RWPE2 (cell line): ENCODE measurements around the gene C6orf47.
A peak's percentile ranks its signal among the peaks of the same experiment; 100 is the strongest.

ENCODE experiments used
- ATAC-seq: fragments of 200-7000 bp; cut with Tn5 transposase; 3 replicates; pipeline ENCODE4 v1.9.1; 2021; ENCODE audit warnings: low read depth
- DNase-seq: peaks from one replicate; pipeline ENCODE4 v3.0.0-alpha.2; 2020; ENCODE audit warnings: low spot score
- H3K27ac ChIP-seq: fragments of 450-650 bp; 2 replicates; pipeline ENCODE4 v1.5.1; 2017; ENCODE audit warnings: mild to moderate bottlenecking; ENCODE audit not compliant: poor library complexity, severe bottlenecking
- H3K27me3 ChIP-seq: fragments of 250-450 bp; sonication (Bioruptor Pico); 2 replicates; pipeline ENCODE4 v1.5.1; 2021; ENCODE audit warnings: mild to moderate bottlenecking, moderate library complexity; ENCODE audit not compliant: insufficient read depth, poor library complexity, severe bottlenecking
- H3K36me3 ChIP-seq: fragments of 250-450 bp; sonication (Bioruptor Pico); 2 replicates; pipeline ENCODE4 v1.5.1; 2020; ENCODE audit warnings: low read depth, mild to moderate bottlenecking, moderate library complexity
- H3K4me1 ChIP-seq: fragments of 250-450 bp; sonication (Bioruptor Pico); 2 replicates; pipeline ENCODE4 v1.5.1; 2021; ENCODE audit warnings: mild to moderate bottlenecking, moderate library complexity; ENCODE audit not compliant: insufficient read depth, poor library complexity, severe bottlenecking
- H3K4me3 ChIP-seq: fragments of 250-450 bp; sonication (Bioruptor Pico); 2 replicates; pipeline ENCODE4 v1.5.1; 2021; ENCODE audit warnings: mild to moderate bottlenecking, moderate library complexity; ENCODE audit not compliant: severe bottlenecking
- H3K9me3 ChIP-seq: fragments of 250-450 bp; sonication (Bioruptor Pico); 2 replicates; pipeline ENCODE4 v1.5.1; 2021; ENCODE audit warnings: mild to moderate bottlenecking, moderate library complexity; ENCODE audit not compliant: severe bottlenecking
- CTCF ChIP-seq: fragments of 450-650 bp; IDR thresholded peaks from one replicate; pipeline ENCODE4 v1.5.1; 2017; ENCODE audit warnings: mild to moderate bottlenecking, moderate library complexity; ENCODE audit not compliant: poor library complexity, severe bottlenecking

Gene C6orf47

GRCh38 chr6:31680226-31681134 lies 19.9 kb upstream of the C6orf47 start, which contains the start of gene LY6G5C:
Gene LY6G5C, minus strand, starts transcription at chr6:31681067. Its CDS starts 694 bp downstream, at chr6:31680373.
- H3K27ac ChIP-seq = peak within 1 kb of the TSS; percentile 52
- peak within 1 kb of the TSS; percentile 33 for H3K4me3 ChIP-seq
- peak; percentile 77 for ATAC-seq
- H3K27me3 ChIP-seq = no peaks in the 10 kb centered on the region
- TF ChIP-seq CTCF = peak; percentile 79
- H3K36me3 ChIP-seq = no peaks in the 10 kb centered on the region
- H3K4me1 ChIP-seq = no peaks in the 10 kb centered on the region
- DNase-seq = no peak
- H3K9me3 ChIP-seq = no peaks in the 10 kb centered on the region

GRCh38 chr6:31677955-31678354 lies 17.4 kb upstream of the C6orf47 start:
- Histone ChIP-seq H3K4me1 (no peaks in the 10 kb centered on the region), H3K36me3 (no peaks in the 10 kb centered on the region; the same call in 1 of the 2 replicates), H3K4me3 (no peak overlapping the region), H3K27me3 (no peaks in the 10 kb centered on the region), H3K9me3 (no peaks in the 10 kb centered on the region), H3K27ac (no peak overlapping the region)
- ATAC-seq = no peak
- TF ChIP-seq CTCF = no peak
- no peak for DNase-seq

GRCh38 chr6:31676904-31677303 lies 16.3 kb upstream of the C6orf47 start:
- TF ChIP-seq CTCF = no peak
- DNase-seq = no peak
- H3K27ac ChIP-seq = no peak overlapping the region
- ATAC-seq = no peak
- H3K27me3 ChIP-seq = no peaks in the 10 kb centered on the region
- H3K36me3 ChIP-seq = peaks cover 9% of the 10 kb centered on the region
- H3K4me3 ChIP-seq = no peak overlapping the region
- no peaks in the 10 kb centered on the region for H3K4me1 ChIP-seq
- H3K9me3 ChIP-seq = no peaks in the 10 kb centered on the region

- ATAC-seq (no peak), DNase-seq (no peak)
- H3K4me1 ChIP-seq = no peaks in the 10 kb centered on the region
- H3K36me3 ChIP-seq = peaks cover 14% of the 10 kb centered on the region
- H3K9me3 ChIP-seq = no peaks in the 10 kb centered on the region
- no peak for TF ChIP-seq CTCF
- H3K4me3 ChIP-seq = no peak overlapping the region
- no peaks in the 10 kb centered on the region for H3K27me3 ChIP-seq
- no peak overlapping the region for H3K27ac ChIP-seq
These were observed 15.8 kb upstream of the C6orf47 start for GRCh38 chr6:31676322-31676903.

- Histone ChIP-seq H3K4me3 (no peak within 1 kb of the TSS), H3K9me3 (no peaks in the 10 kb centered on the region), H3K4me1 (no peaks in the 10 kb centered on the region), H3K27me3 (no peaks in the 10 kb centered on the region), H3K27ac (no peak within 1 kb of the TSS), H3K36me3 (peaks cover 61% of the 10 kb centered on the region)
- DNase-seq (no peak), ATAC-seq (no peak)
- TF ChIP-seq CTCF = no peak
These were observed 9.1 kb upstream of the C6orf47 start, which contains the start of gene LY6G5B for GRCh38 chr6:31669676-31670075. Gene LY6G5B, plus strand, starts transcription at chr6:31669976. Its CDS starts 975 bp downstream, at chr6:31670951.
